ENCODE data around the gene GTF2I. TPM values are rescaled to one million over a fixed set of nuclear protein-coding genes. Genes with fewer than 3 reads are reported as not detected.
"Not testable (repeated sequence)": the region's sequence is repeated elsewhere in the genome, so short reads cannot be mapped to it uniquely, and the experiment has no call there.

GTF2I gene
- total and polyA plus RNA-seq, 8 donors = 220 to 441 (median 380) TPM

GRCh38 chr7:74684473-74684872 is 27.0 kb downstream of the GTF2I start:
- intact Hi-C loops (cut with DNase I) = no loop called here
- TF ChIP-seq CTCF (IDR thresholded peaks at IDR 0.05) = no peak
- no peak for ATAC-seq

GRCh38 chr7:74684921-74685320 is 27.4 kb downstream of the GTF2I start:
- H3K27me3 ChIP-seq = no peaks in the 10 kb centered on the region
- no peaks in the 10 kb centered on the region for H3K9me3 ChIP-seq
- no peak for DNase-seq
- TF ChIP-seq CTCF (IDR thresholded peaks at IDR 0.05) = no peak
- peaks cover 0 to 11% of the 10 kb centered on the region in 2 donors for H3K36me3 ChIP-seq
- intact Hi-C loops (cut with DNase I) = no loop called here
- no peaks in the 10 kb centered on the region for H3K4me1 ChIP-seq
- no peak overlapping the region for H3K4me3 ChIP-seq
- no peak overlapping the region for H3K27ac ChIP-seq
- ATAC-seq = no peak

More at GRCh38 chr7:74684473-74684872, 27.0 kb downstream of the GTF2I start:
- DNase-seq = no peak
- no peak overlapping the region for H3K4me3 ChIP-seq
- H3K4me1 ChIP-seq = no peaks in the 10 kb centered on the region
- no peak overlapping the region for H3K27ac ChIP-seq
- peaks cover 0 to 8% of the 10 kb centered on the region in 2 donors for H3K36me3 ChIP-seq
- no peaks in the 10 kb centered on the region for H3K9me3 ChIP-seq
- H3K27me3 ChIP-seq = no peaks in the 10 kb centered on the region

GRCh38 chr7:74690474-74690873 is 33.0 kb downstream of the GTF2I start:
- no peak overlapping the region for H3K27ac ChIP-seq
- peaks cover 0 to 66% of the 10 kb centered on the region in 2 donors for H3K36me3 ChIP-seq
- DNase-seq (no peak), ATAC-seq (no peak)
- H3K4me1 ChIP-seq = no peaks in the 10 kb centered on the region
- no peaks in the 10 kb centered on the region for H3K27me3 ChIP-seq
- intact Hi-C loops (cut with DNase I) = no loop called here
- no peaks in the 10 kb centered on the region for H3K9me3 ChIP-seq
- H3K4me3 ChIP-seq = no peak overlapping the region
- no peak for TF ChIP-seq CTCF (IDR thresholded peaks at IDR 0.05)

- DNase-seq = not testable (repeated sequence)
- H3K36me3 ChIP-seq = peaks cover 3 to 99% of the 10 kb centered on the region in 2 donors
Measured at GRCh38 chr7:74704419-74704818, 46.9 kb downstream of the GTF2I start.

GRCh38 chr7:74707238-74707637 is 49.7 kb downstream of the GTF2I start:
- intact Hi-C loops (cut with DNase I) = no loop called here
- Histone ChIP-seq H3K4me3 (no peak overlapping the region), H3K27me3 (no peaks in the 10 kb centered on the region), H3K27ac (no peak overlapping the region), H3K4me1 (no peaks in the 10 kb centered on the region), H3K36me3 (peaks cover 6 to 98% of the 10 kb centered on the region in 2 donors), H3K9me3 (no peaks in the 10 kb centered on the region)
- TF ChIP-seq CTCF (IDR thresholded peaks at IDR 0.05) = no peak
- no peak for DNase-seq
- ATAC-seq = no peak

More at GRCh38 chr7:74704419-74704818, 46.9 kb downstream of the GTF2I start:
- H3K27ac ChIP-seq; intact Hi-C loops (cut with DNase I); H3K9me3 ChIP-seq; H3K4me1 ChIP-seq; H3K27me3 ChIP-seq; H3K4me3 ChIP-seq; ATAC-seq: not testable (repeated sequence)
